Esophagus (tissue), 2 donors: ENCODE measurements around the gene RIMBP2. TPM values are rescaled to one million over a fixed set of nuclear protein-coding genes. Genes with fewer than 3 reads are reported as not detected.

ENCODE experiments used
- H3K27ac ChIP-seq, 2 donors: one replicate each; pipeline ENCODE4 v1.5.1; 2013; ENCODE audit warnings: low read depth in 2 of 2, mild to moderate bottlenecking in 2 of 2, inconsistent platforms in 1 of 2, low read length in 1 of 2, moderate library complexity in 1 of 2
- H3K27me3 ChIP-seq, 2 donors: one replicate each; pipeline ENCODE4 v1.6.1; 2013; ENCODE audit warnings: low read length in 2 of 2, control low read depth in 1 of 2, mild to moderate bottlenecking in 1 of 2; ENCODE audit not compliant: insufficient read depth in 2 of 2, control insufficient read depth in 1 of 2
- H3K36me3 ChIP-seq, 2 donors: one replicate each; pipeline ENCODE4 v1.6.1; 2013; ENCODE audit warnings: low read length in 1 of 2; ENCODE audit not compliant: control insufficient read depth in 2 of 2, insufficient read depth in 2 of 2
- H3K4me1 ChIP-seq, 2 donors: one replicate each; pipeline ENCODE4 v1.6.1; 2013; ENCODE audit warnings: low read length in 1 of 2; ENCODE audit not compliant: control insufficient read depth in 2 of 2, insufficient read depth in 2 of 2
- H3K4me3 ChIP-seq, 2 donors: one replicate each; pipeline ENCODE4 v1.5.1; 2013; ENCODE audit warnings: low read length in 2 of 2, mild to moderate bottlenecking in 2 of 2, low read depth in 1 of 2, moderate library complexity in 1 of 2
- H3K9me3 ChIP-seq, 2 donors: one replicate each; pipeline ENCODE4 v1.6.1; 2013; ENCODE audit warnings: mild to moderate bottlenecking in 2 of 2, low read depth in 1 of 2, low read length in 1 of 2, moderate library complexity in 1 of 2; ENCODE audit not compliant: control insufficient read depth in 2 of 2, insufficient read depth in 1 of 2
- WGBS, 2 donors: extraction: QIAGEN DNeasy Blood & Tissue Kit; methylation state at CpG; one replicate each; pipeline ENCODE4 v1.1.7; 2013; 5-methylcytosine and 5-hydroxymethylcytosine counted together
- polyA plus RNA-seq, 2 donors: library from polyadenylated mRNA; stranded (reverse); fragments of 200-250 nt; gene quantifications; one replicate each; pipeline ENCODE4 v1.2.3, GENCODE V29; 2013
- donor health status: healthy with polysubstance abuse.
- donor health status: Bipolar disorder and iron deficiency.

RIMBP2 gene
- polyA plus RNA-seq, 2 donors, result 0.20 to 0.69 TPM

DNA sequence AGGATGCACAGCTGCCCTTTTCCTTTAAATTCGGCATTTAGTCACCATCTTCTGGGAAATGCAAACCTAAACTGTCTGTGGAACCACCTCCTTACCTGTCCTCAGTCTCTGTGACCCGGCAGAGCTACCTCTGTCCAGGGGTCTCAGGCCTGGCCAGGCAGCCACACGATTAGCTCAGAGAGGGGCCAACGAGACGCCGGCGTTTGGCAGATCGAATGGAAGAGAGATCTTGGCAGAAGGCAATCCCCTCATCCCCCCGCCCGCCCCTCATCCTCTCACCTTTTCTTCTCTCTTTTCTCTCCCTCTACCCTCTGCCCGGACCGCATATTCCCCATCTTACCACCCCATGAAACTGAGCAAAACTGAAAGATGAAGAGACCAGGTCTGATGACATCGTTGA, 277.4 kb downstream of the RIMBP2 start:
- Histone ChIP-seq H3K4me3 (no peak overlapping the region), H3K27me3 (no peaks in the 10 kb centered on the region), H3K36me3 (no peaks in the 10 kb centered on the region), H3K4me1 (no peaks in the 10 kb centered on the region), H3K27ac (no peak overlapping the region), H3K9me3 (peaks cover 3 to 4% of the 10 kb centered on the region in 2 donors)
- WGBS, 2 donors, result 92 to 95% methylated on average over 13 of the region's 13 CpGs

GRCh38 chr12:130438243-130438620, 277.9 kb downstream of the RIMBP2 start:
- H3K36me3 ChIP-seq, result no peaks in the 10 kb centered on the region
- peaks cover 3 to 6% of the 10 kb centered on the region in 2 donors for H3K9me3 ChIP-seq
- no peaks in the 10 kb centered on the region for H3K27me3 ChIP-seq
- no peaks in the 10 kb centered on the region for H3K4me1 ChIP-seq
- H3K27ac ChIP-seq, result no peak overlapping the region
- H3K4me3 ChIP-seq, result no peak overlapping the region
- 93 to 95% methylated on average over 18 to 19 of the region's 19 CpGs for WGBS, 2 donors

DNA sequence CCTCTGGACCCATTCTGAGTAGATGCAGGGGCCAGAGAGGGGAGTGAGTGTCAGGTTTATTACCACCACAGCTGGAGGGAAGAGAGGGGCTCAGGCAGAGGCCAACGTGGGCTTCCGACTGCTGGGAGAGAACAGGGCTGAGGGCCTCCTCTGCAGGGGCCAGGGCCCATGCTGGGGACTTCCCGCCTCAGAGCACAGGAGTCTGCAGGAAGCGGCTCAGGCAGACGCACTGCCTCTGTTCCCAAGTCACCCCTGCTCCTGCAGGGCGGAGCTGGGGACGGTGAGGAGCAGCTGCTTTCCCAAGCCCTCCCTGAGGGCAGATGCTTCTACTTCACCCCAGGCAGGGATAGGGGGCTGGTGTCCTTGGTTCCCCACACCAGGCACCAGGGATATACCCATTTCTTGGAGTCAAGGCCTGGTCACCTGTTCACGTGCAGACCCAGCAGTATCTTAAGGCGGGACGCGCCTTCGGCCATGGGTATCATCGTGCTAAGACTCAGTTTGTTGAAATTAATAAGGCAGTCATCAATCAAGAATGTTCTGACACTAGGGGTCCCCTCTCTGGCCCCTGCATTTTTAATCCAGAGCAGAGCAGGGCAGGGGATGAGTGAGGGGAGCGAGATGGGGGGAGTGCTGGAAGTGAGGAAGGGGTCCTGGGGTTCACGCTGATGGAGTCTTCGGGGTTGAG, 278.4 kb downstream of the RIMBP2 start:
- WGBS, 2 donors, result 91 to 95% methylated on average over 16 of the region's 16 CpGs

DNA sequence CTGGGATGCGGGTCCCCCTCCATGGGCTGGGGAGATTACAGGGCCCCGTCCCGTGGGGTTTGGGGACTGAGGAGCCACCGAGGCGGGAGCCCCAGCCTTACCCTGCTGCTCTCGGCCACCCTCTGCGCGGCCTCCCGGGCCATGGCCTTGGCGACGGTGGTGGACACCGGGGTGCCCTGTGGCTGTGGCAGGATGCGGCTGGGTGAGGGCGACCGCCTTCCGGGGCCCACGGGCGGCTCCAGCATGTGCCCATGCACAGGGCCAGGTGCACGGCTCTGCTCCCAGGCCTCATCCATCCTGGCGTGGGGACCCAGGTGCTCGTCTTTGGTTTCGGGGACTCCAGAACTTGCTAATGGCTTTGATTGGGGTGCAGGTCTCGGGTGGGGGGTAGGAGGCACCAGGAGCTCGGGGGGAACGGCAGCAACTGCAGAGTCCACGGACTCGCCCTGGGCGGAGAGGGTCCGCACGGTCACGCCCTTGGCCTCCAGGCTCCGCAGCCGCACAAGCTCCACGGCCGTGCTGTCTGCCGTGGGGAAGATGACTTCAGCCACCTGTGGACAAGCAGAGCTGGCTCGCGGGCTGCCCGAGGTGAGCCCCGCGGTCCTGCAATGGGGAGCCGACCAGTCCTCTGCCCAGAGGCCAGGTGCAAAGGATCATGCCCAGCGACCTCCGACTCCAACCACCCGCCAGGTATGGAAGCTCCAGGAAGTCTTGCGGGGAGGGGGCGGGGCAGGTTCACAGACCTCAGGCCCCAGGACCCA, 279.2 kb downstream of the RIMBP2 start:
- no peak overlapping the region for H3K27ac ChIP-seq
- H3K9me3 ChIP-seq, result peaks cover under 1 to 6% of the 10 kb centered on the region in 2 donors
- H3K27me3 ChIP-seq, result no peaks in the 10 kb centered on the region
- no peaks in the 10 kb centered on the region for H3K36me3 ChIP-seq
- 94 to 95% methylated on average over 46 to 47 of the region's 47 CpGs for WGBS, 2 donors
- H3K4me1 ChIP-seq, result no peaks in the 10 kb centered on the region
- H3K4me3 ChIP-seq, result no peak overlapping the region

More for the DNA sequence above, 278.4 kb downstream of the RIMBP2 start:
- H3K27ac ChIP-seq, result no peak overlapping the region
- peaks cover 3 to 8% of the 10 kb centered on the region in 2 donors for H3K9me3 ChIP-seq
- no peaks in the 10 kb centered on the region for H3K4me1 ChIP-seq
- H3K36me3 ChIP-seq, result no peaks in the 10 kb centered on the region
- no peaks in the 10 kb centered on the region for H3K27me3 ChIP-seq
- H3K4me3 ChIP-seq, result no peak overlapping the region

DNA sequence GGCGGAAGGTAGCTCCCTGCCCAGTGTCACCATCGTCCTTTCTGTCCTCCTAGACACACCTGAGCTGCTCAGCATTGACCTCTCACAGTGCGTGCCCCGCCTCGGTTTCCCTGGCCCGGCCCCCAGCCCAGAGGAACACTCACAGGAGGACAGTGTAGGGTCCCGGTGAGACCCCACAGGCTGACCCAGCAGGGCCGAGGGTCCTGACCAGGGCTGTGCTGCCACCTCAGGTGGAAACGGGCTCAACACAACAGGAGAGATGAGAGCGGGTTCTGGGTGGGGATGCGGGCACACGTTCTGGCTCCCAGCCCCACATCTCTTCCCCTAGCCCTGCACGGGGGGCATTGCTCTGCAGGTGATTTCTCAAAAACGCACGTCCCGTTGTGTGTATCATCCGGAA, 280.3 kb downstream of the RIMBP2 start:
- 89 to 94% methylated on average over 17 of the region's 17 CpGs for WGBS, 2 donors
- Histone ChIP-seq H3K4me1 (no peaks in the 10 kb centered on the region), H3K9me3 (peaks cover 0 to 3% of the 10 kb centered on the region in 2 donors)

DNA sequence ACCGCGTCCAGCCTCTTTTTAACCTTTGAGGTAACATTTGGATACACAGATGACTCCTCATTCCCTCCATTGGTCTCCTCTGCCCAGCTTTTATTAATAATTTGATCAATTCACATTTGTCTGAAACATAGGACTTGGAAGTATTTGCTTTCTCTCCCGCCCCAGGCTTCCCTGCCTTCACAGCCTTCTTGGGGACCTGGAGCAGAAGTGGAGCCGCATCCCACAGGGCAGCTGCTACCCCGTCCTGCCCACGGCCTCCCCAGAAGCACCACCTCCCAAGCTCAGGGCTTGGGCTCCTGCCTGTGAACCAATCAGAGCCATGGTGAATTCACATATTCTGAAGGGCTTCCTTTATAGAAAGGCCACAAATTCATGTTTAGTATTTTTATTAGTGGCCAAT, 280.8 kb downstream of the RIMBP2 start:
- Histone ChIP-seq H3K36me3 (no peaks in the 10 kb centered on the region), H3K4me1 (no peaks in the 10 kb centered on the region), H3K27me3 (no peaks in the 10 kb centered on the region), H3K4me3 (no peak overlapping the region), H3K27ac (no peak overlapping the region), H3K9me3 (peaks cover 0 to 3% of the 10 kb centered on the region in 2 donors)
- 76 to 80% methylated on average over 6 of the region's 6 CpGs for WGBS, 2 donors

More for the DNA sequence above, 280.3 kb downstream of the RIMBP2 start:
- no peaks in the 10 kb centered on the region for H3K36me3 ChIP-seq
- H3K27ac ChIP-seq, result no peak overlapping the region
- H3K27me3 ChIP-seq, result no peaks in the 10 kb centered on the region
- no peak overlapping the region for H3K4me3 ChIP-seq

GRCh38 chr12:130434560-130434959, 281.5 kb downstream of the RIMBP2 start:
- Histone ChIP-seq H3K36me3 (no peaks in the 10 kb centered on the region), H3K4me1 (no peaks in the 10 kb centered on the region), H3K4me3 (no peak overlapping the region), H3K9me3 (peaks cover 0 to 3% of the 10 kb centered on the region in 2 donors), H3K27ac (no peak overlapping the region), H3K27me3 (no peaks in the 10 kb centered on the region)
- WGBS, 2 donors, result 88 to 92% methylated on average over 20 to 22 of the region's 22 CpGs

- H3K36me3 ChIP-seq, result no peaks in the 10 kb centered on the region
- H3K4me3 ChIP-seq, result no peak overlapping the region
- H3K27me3 ChIP-seq, result no peaks in the 10 kb centered on the region
- H3K4me1 ChIP-seq, result no peaks in the 10 kb centered on the region
- WGBS, 2 donors, result 92 to 94% methylated on average over 13 of the region's 13 CpGs
- peaks cover 0 to 3% of the 10 kb centered on the region in 2 donors for H3K9me3 ChIP-seq
- H3K27ac ChIP-seq, result no peak overlapping the region
These were observed 282.3 kb downstream of the RIMBP2 start for GRCh38 chr12:130433834-130434233.

DNA sequence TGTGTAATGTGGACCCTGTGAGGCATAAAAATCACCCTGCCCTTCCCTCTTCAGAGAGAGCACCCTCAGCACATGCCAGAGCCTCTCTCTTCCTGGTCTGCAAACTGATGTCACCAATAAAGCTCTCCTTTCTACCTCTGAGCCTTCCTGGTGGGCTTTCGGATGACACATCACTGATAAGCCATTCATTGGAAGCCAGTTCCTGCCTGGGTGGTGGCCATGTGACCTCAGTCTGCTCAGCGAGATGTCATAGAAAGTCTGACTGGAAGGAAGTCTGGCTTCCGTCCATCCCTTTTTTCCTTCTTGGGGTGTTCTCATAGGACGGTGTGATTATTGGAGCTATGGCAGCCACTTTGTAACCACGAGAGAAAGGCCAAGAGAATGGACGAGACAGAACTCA, 282.7 kb downstream of the RIMBP2 start:
- 87 to 90% methylated on average over 6 of the region's 6 CpGs for WGBS, 2 donors
- no peaks in the 10 kb centered on the region for H3K4me1 ChIP-seq
- H3K9me3 ChIP-seq, result peaks cover 0 to 3% of the 10 kb centered on the region in 2 donors
- no peak overlapping the region for H3K4me3 ChIP-seq
- no peaks in the 10 kb centered on the region for H3K36me3 ChIP-seq
- no peak overlapping the region for H3K27ac ChIP-seq
- no peaks in the 10 kb centered on the region for H3K27me3 ChIP-seq
